Adrenal gland (tissue), 12 donors: Measurements from ENCODE around the gene IDH2. TPM values are rescaled to one million over a fixed set of nuclear protein-coding genes. Genes with fewer than 3 reads are reported as not detected.

Source experiments
- DNase-seq, 7 donors: peaks; one replicate each; pipeline ENCODE4 v3.0.0-alpha.2; 2019 to 2020
- H3K27ac ChIP-seq, 5 donors: fragments of 200-600 bp; sonication (generic) in 4 of 5; 1 replicate in 3 of 5; 2 replicates in 2 of 5; pipeline versions ENCODE4 v1.5.1 to v1.8.0; 2016 to 2020; ENCODE audit warnings: mild to moderate bottlenecking in 1 of 5
- H3K27me3 ChIP-seq: fragments of 200-600 bp; 2 replicates; pipeline ENCODE4 v1.8.0; 2021
- H3K36me3 ChIP-seq, 2 donors: fragments of 200-600 bp; replicated peaks in 1 of 2; 1 replicate in 1 of 2; 2 replicates in 1 of 2; pipeline versions ENCODE4 v1.5.1 to v1.8.0; 2018 to 2022
- H3K4me1 ChIP-seq, 2 donors: fragments of 200-600 bp; replicated peaks in 1 of 2; 1 replicate in 1 of 2; 2 replicates in 1 of 2; pipeline versions ENCODE4 v1.5.1 to v1.8.0; 2018 to 2021
- H3K4me3 ChIP-seq, 4 donors: fragments of 200-600 bp; sonication (generic) in 3 of 4; one replicate each; pipeline ENCODE4 v1.5.1; 2016 to 2018
- H3K9me3 ChIP-seq, 3 donors: fragments of 200-600 bp; sonication (generic) in 1 of 3; replicated peaks in 1 of 3; 1 replicate in 2 of 3; 2 replicates in 1 of 3; pipeline versions ENCODE4 v1.5.1 to v1.8.0; 2016 to 2021
- CTCF ChIP-seq, 6 experiments: fragments of 450-650 bp in 4 of 6; fragments of 200-600 bp in 2 of 6; sonication (generic) in 1 of 6; IDR thresholded peaks; 1 replicate in 5 of 6; 2 replicates in 1 of 6; pipeline versions ENCODE4 v1.5.1 to v1.8.0; 2016 to 2021; ENCODE audit warnings: antibody characterized with exemption in 6 of 6, mild to moderate bottlenecking in 2 of 6, moderate library complexity in 1 of 6
- POLR2A ChIP-seq, 2 donors: fragments of 450-650 bp; IDR thresholded peaks; one replicate each; pipeline ENCODE4 v1.6.1; 2017; ENCODE audit warnings: antibody characterized with exemption in 2 of 2, mild to moderate bottlenecking in 2 of 2, moderate library complexity in 1 of 2
- WGBS, 4 donors: extraction: QIAGEN DNeasy Blood & Tissue Kit in 2 of 4; methylation state at CpG; one replicate each; pipeline versions ENCODE4 v1.1.5 to v1.1.7; 2013 to 2017; 5-methylcytosine and 5-hydroxymethylcytosine counted together
- intact Hi-C, 2 donors: fragments of 100-400 bp; cut with DNase I; formaldehyde crosslinking; loops; one replicate each; pipeline versions ENCODE4 v1.14.1 to v1.15.0; 2022 to 2023
- polyA plus RNA-seq, 3 donors: library from polyadenylated mRNA; stranded (reverse); fragments of 200-250 nt in 2 of 3; fragments of 350-450 nt in 1 of 3; fragmentation: Illumina TruSeq in 1 of 3; extraction: RNeasy Lipid Tissue Mini Kit (QIAGEN cat#74804) in 1 of 3; gene quantifications; one replicate each; pipeline ENCODE4 v1.2.3, GENCODE V29; 2013 to 2014
- small RNA-seq, 2 donors: library from RNA; depleted of rRNA; stranded (forward); fragments of <200 nt; gene quantifications; one replicate each; pipeline ENCODE3, GENCODE V24; 2016
- total RNA-seq, 9 donors: library from RNA; depleted of rRNA in 4 of 9; stranded (reverse); fragments of >200 nt in 4 of 9; fragments of 120-200 nt in 1 of 9; fragmentation: NEBNext Ultra II Directional in 1 of 9; extraction: Animal tissue kit (Norgen Biotek cat#: 25700) in 1 of 9; gene quantifications; one replicate each; pipeline versions ENCODE4 v1.1.0 to v1.2.4, GENCODE V29; 2013 to 2023
- donor health status: healthy with polysubstance abuse.
- donor health status: Bipolar disorder and iron deficiency.
- donor health status: DM: yes; HTN: yes; CAD: no.
- donor health status: DM: no; HTN: no; CAD: no.
- donor health status: DM: no; HTN: no; CAD: no.
- donor health status: DM: yes; HTN: yes; CAD: no.

IDH2 gene
- total and polyA plus RNA-seq, 12 donors, result 10.3 to 33.6 (median 19.3) TPM

GRCh38 chr15:90033448-90033847 is 68.8 kb downstream of the IDH2 start:
- no peak overlapping the region for H3K4me3 ChIP-seq
- 67 to 77% (median 74%) methylated on average over 4 to 6 of the region's 6 CpGs for WGBS, 4 donors
- peak overlapping the region in 3 of 5 donors; percentile 32 to 90 (median 63) for H3K27ac ChIP-seq

More at GRCh38 chr15:90033448-90033847, 68.8 kb downstream of the IDH2 start:
- Histone ChIP-seq H3K27me3 (no peaks in the 10 kb centered on the region), H3K9me3 (no peaks in the 10 kb centered on the region), H3K36me3 (no peaks in the 10 kb centered on the region), H3K4me1 (peaks cover 8 to 58% of the 10 kb centered on the region in 2 donors)
- DNase-seq, result no peak
- intact Hi-C loops, result no loop called here
- TF ChIP-seq POLR2A (IDR thresholded peaks at IDR 0.05) (no peak), CTCF (IDR thresholded peaks at IDR 0.05) (no peak)

Small RNA genes lying within 50 kb of the gene (small RNA-seq; reads per million reads assigned to genes)
- gene RF00066, result 0 reads per million in 2 donors

Other genes starting within 250 kb of the IDH2 start
- gene AP3S2, start 208.5 kb downstream of the IDH2 start, total RNA-seq, result 100 to 1,000 TPM in 1 of 9 donors, 10 to 100 TPM in 8; 45.0 to 110 (median 64.7) TPM
- 10 to 100 TPM; 10.8 to 63.2 (median 18.7) TPM for gene AP3S2, start 208.5 kb downstream of the IDH2 start, polyA plus RNA-seq
- gene ARPIN, start 189.5 kb downstream of the IDH2 start, total RNA-seq, result 10 to 100 TPM in 6 of 9 donors, 1 to 10 TPM in 3; 5.6 to 18.2 (median 12.3) TPM
- 1 to 10 TPM; 5.6 to 7.5 (median 5.6) TPM for gene ARPIN, start 189.5 kb downstream of the IDH2 start, polyA plus RNA-seq
- gene ZNF710, start 101.1 kb downstream of the IDH2 start, total RNA-seq, result 10 to 100 TPM in 8 of 9 donors, 1 to 10 TPM in 1; 4.1 to 23.1 (median 14.5) TPM
- gene ZNF710, start 101.1 kb downstream of the IDH2 start, polyA plus RNA-seq, result 10 to 100 TPM in 2 of 3 donors, 1 to 10 TPM in 1; 7.4 to 59.0 (median 32.2) TPM
- gene SEMA4B, start 98.9 kb upstream of the IDH2 start, total RNA-seq, result 100 to 1,000 TPM in 4 of 9 donors, 10 to 100 TPM in 5; 10.6 to 155 (median 91.4) TPM
- 10 to 100 TPM; 20.2 to 50.3 (median 41.6) TPM for gene SEMA4B, start 98.9 kb upstream of the IDH2 start, polyA plus RNA-seq
- gene CIB1, start 131.5 kb upstream of the IDH2 start, total RNA-seq, result 100 to 1,000 TPM in 5 of 9 donors, 10 to 100 TPM in 4; 38.8 to 191 (median 108) TPM
- gene CIB1, start 131.5 kb upstream of the IDH2 start, polyA plus RNA-seq, result 100 to 1,000 TPM; 138 to 259 (median 141) TPM
- gene GDPGP1, start 131.7 kb upstream of the IDH2 start, total RNA-seq, result 10 to 100 TPM in 5 of 9 donors, 1 to 10 TPM in 4; 2.7 to 17.1 (median 10.3) TPM
- gene GDPGP1, start 131.7 kb upstream of the IDH2 start, polyA plus RNA-seq, result 1 to 10 TPM; 2.6 to 4.7 (median 2.9) TPM
- gene TTLL13, start 147.1 kb upstream of the IDH2 start, total RNA-seq, result under 1 TPM in 4 of 9 donors, not detected in 5; 0.17 to 0.43 (median 0.35) TPM
- gene TTLL13, start 147.1 kb upstream of the IDH2 start, polyA plus RNA-seq, result 1 to 10 TPM in 1 of 3 donors, under 1 TPM in 2; 0.11 to 1.9 (median 0.20) TPM
- gene NGRN, start 163.2 kb upstream of the IDH2 start, total RNA-seq, result 100 to 1,000 TPM in 6 of 9 donors, 10 to 100 TPM in 3; 61.4 to 131 (median 105) TPM
- 100 to 1,000 TPM in 1 of 3 donors, 10 to 100 TPM in 2; 53.5 to 133 (median 56.3) TPM for gene NGRN, start 163.2 kb upstream of the IDH2 start, polyA plus RNA-seq
- 10 to 100 TPM in 2 of 9 donors, 1 to 10 TPM in 7; 3.3 to 21.4 (median 6.4) TPM for gene ZNF774, start 249.8 kb upstream of the IDH2 start, total RNA-seq
- gene ZNF774, start 249.8 kb upstream of the IDH2 start, polyA plus RNA-seq, result 1 to 10 TPM; 1.0 to 5.7 (median 1.8) TPM